ENCODE results near the gene HPCAL1. TPM values are rescaled to one million over a fixed set of nuclear protein-coding genes. Genes with fewer than 3 reads are reported as not detected.

The HPCAL1 gene
- polyA plus RNA-seq, 1 donor from 2014 or later: 63.4 TPM

GRCh38 chr2:10333247-10333613 lies 30.5 kb downstream of the HPCAL1 start:
- H3K9me3 ChIP-seq (ENCODE audit: low read length): no peaks in the 10 kb centered on the region
- H3K79me2 ChIP-seq (replicated peaks; ENCODE audit: insufficient read depth, low read length): no peaks in the 10 kb centered on the region
- H3K27ac ChIP-seq (ENCODE audit: low read length): no peak overlapping the region

GRCh38 chr2:10333966-10334365 lies 31.3 kb downstream of the HPCAL1 start:
- no peak overlapping the region for H2AFZ ChIP-seq (ENCODE audit: low read depth, low read length)
- no peaks in the 10 kb centered on the region for H3K27me3 ChIP-seq (ENCODE audit: insufficient read depth, low read depth, low read length)
- H3K9me3 ChIP-seq (ENCODE audit: low read length): no peaks in the 10 kb centered on the region
- H3K9me2 ChIP-seq (ENCODE audit: insufficient read depth, low read length): no peaks in the 10 kb centered on the region
- no peak overlapping the region for H3K4me2 ChIP-seq (ENCODE audit: low read length)
- no peak overlapping the region for H3K27ac ChIP-seq (ENCODE audit: low read length)
- no peaks in the 10 kb centered on the region for H3K36me3 ChIP-seq (ENCODE audit: insufficient read depth, low read length)
- no peaks in the 10 kb centered on the region for H3K79me2 ChIP-seq (replicated peaks; ENCODE audit: insufficient read depth, low read length)
- no peak overlapping the region for H3K9ac ChIP-seq (ENCODE audit: low read length)
- H4K20me1 ChIP-seq (ENCODE audit: insufficient read depth): no peaks in the 10 kb centered on the region
- H3F3A ChIP-seq (ENCODE audit: insufficient read depth, low read length, poor library complexity, severe bottlenecking): no peaks in the 10 kb centered on the region
- H3K4me3 ChIP-seq (ENCODE audit: low read length): no peak overlapping the region
- TF ChIP-seq CTCF (IDR thresholded peaks at IDR 0.05; ENCODE audit: poor library complexity, severe bottlenecking) (no peak), MXI1 (conservative IDR thresholded peaks at IDR 0.05; ENCODE audit: poor library complexity, severe bottlenecking) (no peak), EP300 (conservative IDR thresholded peaks at IDR 0.05; ENCODE audit: poor library complexity, severe bottlenecking) (no peak), EZH2 (IDR thresholded peaks at IDR 0.05; ENCODE audit: borderline replicate concordance, insufficient read depth, low read length, poor library complexity, severe bottlenecking) (no peak), RAD21 (conservative IDR thresholded peaks at IDR 0.05) (no peak), POLR2AphosphoS5 (IDR thresholded peaks at IDR 0.05) (no peak)

More at GRCh38 chr2:10333247-10333613, 30.5 kb downstream of the HPCAL1 start:
- Histone ChIP-seq H4K20me1 (ENCODE audit: insufficient read depth) (no peaks in the 10 kb centered on the region), H3K4me3 (ENCODE audit: low read length) (no peak overlapping the region), H3K27me3 (ENCODE audit: insufficient read depth, low read depth, low read length) (no peaks in the 10 kb centered on the region), H2AFZ (ENCODE audit: low read depth, low read length) (no peak overlapping the region), H3K9ac (ENCODE audit: low read length) (no peak overlapping the region), H3F3A (ENCODE audit: insufficient read depth, low read length, poor library complexity, severe bottlenecking) (no peaks in the 10 kb centered on the region), H3K36me3 (ENCODE audit: insufficient read depth, low read length) (no peaks in the 10 kb centered on the region), H3K9me2 (ENCODE audit: insufficient read depth, low read length) (no peaks in the 10 kb centered on the region), H3K4me2 (ENCODE audit: low read length) (no peak overlapping the region)
- TF ChIP-seq POLR2AphosphoS5 (IDR thresholded peaks at IDR 0.05) (no peak), REST (IDR thresholded peaks at IDR 0.05; ENCODE audit: borderline replicate concordance) (no peak), EZH2 (IDR thresholded peaks at IDR 0.05; ENCODE audit: borderline replicate concordance, insufficient read depth, low read length, poor library complexity, severe bottlenecking) (no peak), RAD21 (conservative IDR thresholded peaks at IDR 0.05) (no peak), CTCF (IDR thresholded peaks at IDR 0.05; ENCODE audit: poor library complexity, severe bottlenecking) (no peak), TAF1 (IDR thresholded peaks at IDR 0.05; ENCODE audit: low read depth) (no peak), EP300 (conservative IDR thresholded peaks at IDR 0.05; ENCODE audit: poor library complexity, severe bottlenecking) (no peak), SMC3 (conservative IDR thresholded peaks at IDR 0.05; ENCODE audit: poor library complexity) (no peak), MXI1 (conservative IDR thresholded peaks at IDR 0.05; ENCODE audit: poor library complexity, severe bottlenecking) (no peak)
